NCI-H187 (cell line): ENCODE results near the gene NBR1.
"Not testable (repeated sequence)": the region's sequence is repeated elsewhere in the genome, so short reads cannot be mapped to it uniquely, and the experiment has no call there.

ENCODE experiments used
- DNase-seq, 2 experiments: peaks; one replicate each; lab custom pipeline; 2025; lab: John Stamatoyannopoulos, UW

Gene NBR1

GRCh38 chr17:43159232-43159631 is 11.8 kb upstream of the NBR1 start:
- DNase-seq, result not testable (repeated sequence)

GRCh38 chr17:43159957-43160356 is 11.1 kb upstream of the NBR1 start:
- DNase-seq, result not testable (repeated sequence)

DNA sequence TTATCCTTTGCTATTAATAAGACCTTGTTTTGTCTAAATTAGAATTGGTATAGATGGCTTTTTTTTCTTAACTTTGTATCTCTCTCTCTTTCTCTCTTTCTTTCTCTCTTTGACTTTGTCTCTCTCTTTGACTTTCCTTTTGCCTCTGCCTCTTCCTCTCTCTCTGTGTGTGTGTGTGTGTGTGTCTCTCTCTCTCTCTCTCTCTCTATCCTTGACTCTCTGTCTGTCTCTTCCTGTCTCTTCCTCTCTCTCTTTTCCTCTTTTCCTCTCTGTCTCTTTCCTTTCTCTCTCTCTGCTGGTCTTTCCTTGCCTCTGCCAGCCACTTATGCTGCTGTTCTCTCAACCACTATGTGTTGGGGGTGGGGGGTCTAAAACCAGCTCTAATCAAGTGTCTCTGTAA is 5.0 kb upstream of the NBR1 start:
- not testable (repeated sequence) for DNase-seq

DNA sequence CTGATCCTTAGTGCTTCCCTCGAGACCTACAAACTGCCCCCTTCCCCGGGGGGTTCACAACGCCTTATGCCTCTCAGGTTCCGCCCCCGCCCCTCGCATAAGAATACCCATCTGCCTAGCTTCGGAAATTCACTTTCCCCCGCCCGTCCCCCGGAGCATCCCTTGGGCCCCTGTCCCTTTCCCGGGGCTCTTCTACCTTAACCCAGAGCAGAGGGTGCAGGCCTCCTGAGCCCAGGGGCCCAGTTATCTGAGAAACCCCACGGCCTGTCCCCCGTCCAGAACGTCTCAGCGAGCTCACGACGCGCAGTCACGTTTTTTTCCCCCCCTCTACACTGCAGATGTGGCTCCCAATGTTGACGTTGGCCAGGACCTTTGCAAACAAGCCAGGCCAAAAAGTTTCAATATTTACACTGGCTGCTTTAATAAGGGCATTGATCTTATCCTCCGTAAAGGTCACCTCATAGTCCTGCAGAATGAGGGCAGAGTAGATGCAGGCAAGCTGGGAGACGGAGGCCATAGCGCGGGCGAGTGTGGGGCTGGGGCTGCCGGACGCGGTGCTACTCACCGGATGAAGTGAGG is 1.4 kb upstream of the NBR1 start:
- no peak for DNase-seq

DNA sequence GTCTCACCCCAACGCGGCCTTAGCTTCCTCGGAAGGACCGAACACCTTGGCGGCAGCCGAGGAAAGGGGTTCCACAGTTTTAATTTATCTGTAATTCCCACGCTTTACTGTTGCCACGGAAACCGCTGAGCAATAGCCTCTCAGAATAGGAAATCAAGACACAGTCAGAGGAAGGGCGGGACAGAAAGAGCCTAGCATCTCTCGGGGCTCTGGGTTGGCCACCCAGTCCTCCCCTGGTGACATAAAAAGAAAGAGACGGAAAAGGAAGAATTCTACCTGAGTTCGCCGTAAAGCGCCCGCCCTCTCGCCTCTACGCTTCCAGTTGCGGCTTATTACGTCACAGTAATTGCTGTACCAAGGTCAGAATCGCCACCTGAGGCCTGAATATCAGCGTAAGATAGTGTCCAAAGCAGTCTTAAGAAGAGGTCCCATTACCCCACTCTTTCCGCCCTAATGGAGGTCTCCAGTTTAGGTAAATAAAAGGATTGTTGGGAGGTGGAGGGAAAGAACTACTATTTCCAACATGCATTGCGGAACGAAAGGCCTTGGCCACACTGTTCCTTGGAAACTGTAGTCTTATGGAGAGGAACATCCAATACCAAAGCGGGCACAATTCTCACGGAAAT is 761 bp upstream of the NBR1 start:
- DNase-seq, result peak; percentile 83 to 90

GRCh38 chr17:43171586-43172487 is 823 bp downstream of the NBR1 start:
- DNase-seq, result no peak

GRCh38 chr17:43175213-43176118 is 4.5 kb downstream of the NBR1 start:
- no peak for DNase-seq

- DNase-seq, result no peak
Measured at GRCh38 chr17:43176119-43176570, 5.1 kb downstream of the NBR1 start.

DNA sequence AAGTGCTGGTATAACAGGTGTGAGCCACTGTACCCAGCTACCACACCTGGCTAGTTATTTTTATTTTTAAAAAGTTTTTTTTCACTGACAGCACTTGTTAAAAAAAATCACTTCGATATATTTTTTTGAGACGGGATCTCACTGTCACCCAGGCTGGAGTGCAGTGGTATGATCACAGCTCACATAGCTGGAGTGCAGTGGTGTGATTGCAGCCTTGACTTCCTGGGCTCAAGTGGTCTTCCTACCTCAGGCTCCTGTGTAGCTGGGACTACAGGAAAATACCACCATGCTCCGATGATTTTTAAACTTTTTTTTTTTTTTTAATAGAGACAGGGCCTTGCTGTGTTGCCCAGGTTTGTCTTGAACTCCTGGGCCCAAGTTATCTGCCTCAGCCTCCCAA is 12.9 kb downstream of the NBR1 start:
- no peak for DNase-seq

DNA sequence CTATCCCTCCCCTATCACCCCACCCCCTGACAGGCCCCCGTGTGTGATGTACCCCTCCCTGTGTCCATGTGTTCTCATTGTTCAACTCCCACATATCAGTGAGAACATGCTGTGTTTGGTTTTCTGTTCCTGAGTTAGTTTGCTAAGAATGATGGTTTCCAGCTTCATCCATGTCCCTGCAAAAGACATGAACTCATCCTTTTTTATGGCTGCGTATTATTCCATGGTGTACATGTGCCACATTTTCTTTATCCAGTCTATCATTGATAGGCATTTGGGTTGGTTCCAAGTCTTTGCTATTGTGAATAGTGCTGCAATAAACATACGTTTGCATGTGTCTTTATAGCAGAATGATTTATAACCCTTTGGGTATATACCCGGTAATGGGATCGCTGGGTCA is 15.6 kb downstream of the NBR1 start:
- not testable (repeated sequence) for DNase-seq

DNA sequence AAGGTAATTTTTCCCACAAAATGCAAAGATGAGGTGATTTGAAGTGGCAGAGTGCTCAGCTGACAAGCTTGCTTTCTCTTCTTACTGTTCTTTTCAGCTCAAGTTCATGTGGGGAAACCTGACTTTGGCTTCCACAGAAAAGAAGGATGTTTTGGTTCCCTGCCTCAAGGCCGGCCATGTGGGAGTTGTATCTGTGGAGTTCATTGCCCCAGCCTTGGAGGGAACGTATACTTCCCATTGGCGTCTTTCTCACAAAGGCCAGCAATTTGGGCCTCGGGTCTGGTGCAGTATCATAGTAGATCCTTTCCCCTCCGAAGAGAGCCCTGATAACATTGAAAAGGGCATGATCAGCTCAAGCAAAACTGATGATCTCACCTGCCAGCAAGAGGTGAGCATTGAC is 22.2 kb downstream of the NBR1 start:
- no peak for DNase-seq

GRCh38 chr17:43199633-43200032 is 28.6 kb downstream of the NBR1 start:
- DNase-seq, result no peak

DNA sequence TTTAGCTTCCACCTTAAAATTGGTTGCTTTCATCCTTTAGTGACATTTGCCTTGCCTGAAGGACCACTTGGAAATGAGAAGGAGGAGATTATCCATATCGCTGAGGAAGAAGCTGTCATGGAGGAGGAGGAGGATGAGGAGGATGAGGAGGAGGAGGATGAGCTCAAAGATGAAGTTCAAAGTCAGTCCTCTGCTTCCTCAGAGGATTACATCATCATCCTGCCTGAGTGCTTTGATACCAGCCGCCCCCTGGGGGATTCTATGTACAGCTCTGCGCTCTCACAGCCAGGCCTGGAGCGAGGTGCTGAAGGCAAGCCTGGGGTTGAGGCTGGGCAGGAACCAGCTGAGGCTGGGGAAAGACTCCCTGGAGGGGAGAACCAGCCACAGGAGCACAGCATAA is 29.1 kb downstream of the NBR1 start:
- no peak for DNase-seq

- DNase-seq, result not testable (repeated sequence)
Measured at GRCh38 chr17:43203013-43203412, 32.0 kb downstream of the NBR1 start.

DNA sequence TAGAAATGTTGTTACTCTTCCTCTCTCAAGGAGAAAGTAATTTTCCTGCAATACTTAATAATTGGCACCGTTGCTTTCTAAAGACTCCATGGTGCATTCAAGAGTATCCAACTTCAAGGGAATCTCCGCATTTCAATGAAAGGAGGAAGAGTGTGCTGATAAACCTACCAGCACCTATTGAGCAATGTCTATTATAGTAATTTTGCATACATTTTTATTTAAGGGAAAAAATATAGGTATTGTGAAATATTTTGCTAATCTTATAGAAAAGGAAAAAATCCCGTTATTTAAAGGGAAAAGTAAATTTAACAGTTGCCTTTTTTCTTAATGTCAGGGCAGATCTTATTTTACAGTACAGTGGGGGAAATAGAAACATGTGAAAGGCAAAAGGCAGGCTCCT is 39.6 kb downstream of the NBR1 start:
- no peak for DNase-seq

DNA sequence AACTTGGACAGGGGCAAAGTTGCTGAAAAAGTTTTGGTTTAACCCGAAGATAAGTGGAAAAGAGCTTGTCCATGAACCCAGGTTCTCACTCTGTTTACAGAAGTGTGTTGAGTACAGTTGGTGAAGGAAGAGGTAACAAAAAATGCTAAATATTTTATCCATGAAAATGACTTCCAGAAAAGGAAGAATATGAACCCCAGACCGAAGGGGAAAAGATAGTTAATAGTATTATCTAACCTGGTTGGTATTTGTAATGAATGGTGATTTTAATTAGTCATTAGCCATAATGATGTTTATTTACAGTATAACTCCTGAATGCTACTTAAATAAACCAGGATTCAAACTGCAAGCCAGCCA is 40.1 kb downstream of the NBR1 start:
- no peak for DNase-seq

DNA sequence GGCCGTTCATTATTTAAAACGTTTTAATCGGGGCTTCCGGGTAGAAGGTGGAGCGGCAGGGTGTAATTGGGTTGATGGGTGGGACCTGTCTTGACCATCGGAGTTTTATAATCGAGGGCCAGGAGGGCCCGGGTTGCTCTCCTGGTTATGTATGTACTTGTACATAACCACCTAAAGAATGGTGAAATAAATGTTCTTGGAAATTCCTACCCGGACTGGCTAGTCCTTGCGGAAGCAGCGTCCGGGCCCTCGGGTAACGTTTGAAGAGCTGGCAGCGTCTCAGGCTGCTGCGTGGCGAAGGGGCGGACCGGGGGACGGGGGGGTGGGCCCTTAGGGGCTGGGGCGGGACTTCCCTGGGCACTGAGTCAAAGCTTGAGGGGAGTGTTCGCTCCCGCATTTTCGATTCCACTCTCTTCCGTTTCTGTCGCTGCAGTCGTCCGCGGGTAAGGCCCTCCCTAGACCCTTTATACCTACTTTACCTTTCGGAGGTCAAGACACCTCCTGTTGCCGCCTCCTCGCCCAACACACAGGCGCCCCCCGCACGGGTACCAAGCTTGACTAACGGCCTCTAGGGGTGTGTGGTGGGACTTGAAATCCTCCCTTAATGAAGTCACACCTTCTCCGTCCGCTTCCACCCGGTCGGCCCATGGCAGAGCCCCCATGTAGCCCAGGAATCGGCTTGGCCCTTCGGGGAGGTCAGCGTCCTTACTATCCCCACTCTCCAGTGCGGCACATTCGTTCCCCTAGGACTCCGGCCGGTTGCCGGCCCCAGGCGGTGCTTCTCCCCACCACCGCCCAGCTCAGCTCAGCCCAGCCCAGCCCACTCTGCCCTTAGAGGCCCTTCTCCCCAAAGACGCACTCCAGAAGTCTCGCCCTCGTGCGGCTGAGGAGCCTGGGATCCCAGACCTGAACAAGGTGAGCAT is 40.7 kb downstream of the NBR1 start, which contains the start of gene TMEM106A:
TSS of gene TMEM106A (plus strand) at position 396 of the 923 bp plus-strand sequence. CDS start 1,167 bp downstream, outside the sequence.
- DNase-seq, result peak; percentile 33 to 38

- no peak for DNase-seq
Measured at GRCh38 chr17:43212641-43213490, 41.9 kb downstream of the NBR1 start.

GRCh38 chr17:43213545-43213944 is 42.5 kb downstream of the NBR1 start:
- DNase-seq, result no peak

DNA sequence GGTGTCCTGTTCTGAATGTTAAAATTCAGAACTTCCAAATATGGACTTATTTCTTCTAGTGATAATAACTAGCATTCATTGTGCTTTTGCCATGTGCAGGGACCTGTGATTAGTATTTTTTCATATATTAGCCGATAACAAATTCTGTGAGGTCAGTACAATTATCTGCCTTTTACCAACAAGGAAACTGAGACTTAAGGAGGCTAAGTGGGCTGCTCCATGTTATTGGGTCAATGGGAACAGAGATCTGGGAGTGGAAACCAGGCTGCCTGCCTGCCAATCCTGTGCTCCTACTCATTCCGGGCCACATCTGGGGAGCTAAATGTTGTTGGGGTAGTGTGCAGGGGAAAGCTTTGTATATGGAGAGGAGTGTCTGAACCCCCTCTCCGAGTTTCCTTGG is 44.3 kb downstream of the NBR1 start:
- DNase-seq, result no peak
